H9 (cell line): ENCODE results near the gene ST3GAL6. TPM values are rescaled to one million over a fixed set of nuclear protein-coding genes. Genes with fewer than 3 reads are reported as not detected.

Experiments
- DNase-seq: peaks from one replicate; pipeline ENCODE4 v3.0.0-alpha.2; 2017
- H2AFZ ChIP-seq: one replicate; pipeline ENCODE4 v1.6.1; 2013; ENCODE audit warnings: mild to moderate bottlenecking, low read length, control low read depth, moderate library complexity
- H2AK5ac ChIP-seq: 2 replicates; pipeline ENCODE4 v1.6.1; 2013; ENCODE audit warnings: low read length, control low read depth, mixed read lengths; ENCODE audit not compliant: insufficient read length
- H2BK120ac ChIP-seq: one replicate; pipeline ENCODE4 v1.6.1; 2013; ENCODE audit warnings: low read depth, mild to moderate bottlenecking, low read length, control low read depth, inconsistent platforms; ENCODE audit not compliant: poor library complexity, severe bottlenecking
- H2BK12ac ChIP-seq: 2 replicates; pipeline ENCODE4 v1.6.1; 2013; ENCODE audit warnings: low read length, control low read depth, mixed read lengths, low read depth; ENCODE audit not compliant: insufficient read length
- H2BK15ac ChIP-seq: 2 replicates; pipeline ENCODE4 v1.6.1; 2013; ENCODE audit warnings: low read depth, low read length, control low read depth
- H2BK20ac ChIP-seq: one replicate; pipeline ENCODE4 v1.6.1; 2013; ENCODE audit warnings: low read depth, mild to moderate bottlenecking, low read length, control low read depth, inconsistent platforms; ENCODE audit not compliant: poor library complexity, severe bottlenecking
- H2BK5ac ChIP-seq: 2 replicates; pipeline ENCODE4 v1.6.1; 2013; ENCODE audit warnings: low read length, control low read depth, mixed read lengths; ENCODE audit not compliant: insufficient read length
- H3K14ac ChIP-seq: 2 replicates; pipeline ENCODE4 v1.6.1; 2013; ENCODE audit warnings: low read length, control low read depth; ENCODE audit not compliant: insufficient read depth
- H3K18ac ChIP-seq: 2 replicates; pipeline ENCODE4 v1.6.1; 2013; ENCODE audit warnings: low read depth, mild to moderate bottlenecking, mixed read lengths, low read length, control low read depth; ENCODE audit not compliant: insufficient read length
- H3K23ac ChIP-seq: 2 replicates; pipeline ENCODE4 v1.6.1; 2013; ENCODE audit warnings: low read length, control low read depth, mixed read lengths, low read depth; ENCODE audit not compliant: insufficient read length
- H3K23me2 ChIP-seq: 2 replicates; pipeline ENCODE4 v1.6.1; 2013; ENCODE audit warnings: low read depth, mild to moderate bottlenecking, mixed read lengths, low read length, control low read depth; ENCODE audit not compliant: insufficient read length, poor library complexity, severe bottlenecking
- H3K27ac ChIP-seq: 2 replicates; pipeline ENCODE4 v1.5.1; 2013; ENCODE audit warnings: low read length, control low read depth, mixed read lengths, low read depth; ENCODE audit not compliant: insufficient read length
- H3K27me3 ChIP-seq: 2 replicates; pipeline ENCODE4 v1.6.1; 2013; ENCODE audit warnings: low read length, control low read depth, inconsistent platforms; ENCODE audit not compliant: insufficient read depth
- H3K4ac ChIP-seq: 2 replicates; pipeline ENCODE4 v1.6.1; 2013; ENCODE audit warnings: low read depth, mild to moderate bottlenecking, control low read depth, inconsistent platforms, low read length, moderate library complexity
- H3K4me1 ChIP-seq: 2 replicates; pipeline ENCODE4 v1.6.1; 2013; ENCODE audit warnings: low read length, control low read depth, inconsistent platforms; ENCODE audit not compliant: insufficient read depth
- H3K4me2 ChIP-seq: 2 replicates; pipeline ENCODE4 v1.6.1; 2013; ENCODE audit warnings: low read length, control low read depth, mixed read lengths; ENCODE audit not compliant: insufficient read length, insufficient read depth
- H3K56ac ChIP-seq: 2 replicates; pipeline ENCODE4 v1.6.1; 2013; ENCODE audit warnings: low read depth, mild to moderate bottlenecking, mixed read lengths, low read length, control low read depth; ENCODE audit not compliant: insufficient read length
- H3K79me1 ChIP-seq: 2 replicates; pipeline ENCODE4 v1.6.1; 2013; ENCODE audit warnings: low read depth, mild to moderate bottlenecking, moderate library complexity, low read length, control low read depth, inconsistent platforms; ENCODE audit not compliant: insufficient read depth, poor library complexity, severe bottlenecking
- H3K79me2 ChIP-seq: 2 replicates; pipeline ENCODE4 v1.6.1; 2013; ENCODE audit warnings: low read length, control low read depth, inconsistent platforms; ENCODE audit not compliant: insufficient read depth
- H3K9ac ChIP-seq: 2 replicates; pipeline ENCODE4 v1.6.1; 2013; ENCODE audit warnings: low read length, control low read depth, mixed read lengths; ENCODE audit not compliant: insufficient read length; ENCODE audit errors: extremely low read depth
- H3K9me3 ChIP-seq: one replicate; pipeline ENCODE4 v1.6.1; 2013; ENCODE audit warnings: low read depth, low read length, inconsistent platforms; ENCODE audit not compliant: control insufficient read depth
- H3T11ph ChIP-seq: one replicate; pipeline ENCODE4 v1.6.1; 2013; ENCODE audit warnings: mild to moderate bottlenecking, low read length, control low read depth, inconsistent platforms
- H4K20me1 ChIP-seq: one replicate; pipeline ENCODE4 v1.6.1; 2013; ENCODE audit not compliant: control insufficient read depth, insufficient read length, insufficient read depth
- H4K5ac ChIP-seq: 2 replicates; pipeline ENCODE4 v1.6.1; 2013; ENCODE audit warnings: low read depth, mild to moderate bottlenecking, mixed read lengths, low read length, control low read depth; ENCODE audit not compliant: insufficient read length
- H4K8ac ChIP-seq: replicated peaks from 2 replicates; pipeline ENCODE4 v1.6.1; 2013; ENCODE audit warnings: low read length, control low read depth, mixed read lengths, low read depth; ENCODE audit not compliant: insufficient read length
- H4K91ac ChIP-seq: 2 replicates; pipeline ENCODE4 v1.6.1; 2013; ENCODE audit warnings: low read depth, mild to moderate bottlenecking, moderate library complexity, mixed read lengths, low read length, control low read depth; ENCODE audit not compliant: insufficient read length
- H3K27ac Mint-ChIP-seq, 3 experiments: 2 replicates in 2 of 3; 3 replicates in 1 of 3; pipeline ENCODE4 v1.8.0; 2020 to 2021; ENCODE audit warnings: mixed read lengths in 3 of 3, mild to moderate bottlenecking in 1 of 3, moderate library complexity in 1 of 3
- H3K27me3 Mint-ChIP-seq: 2 replicates; pipeline ENCODE4 v1.8.0; 2021; ENCODE audit warnings: low read depth, mild to moderate bottlenecking, moderate library complexity, mixed read lengths
- H3K36me3 Mint-ChIP-seq, 3 experiments: 2 replicates in 2 of 3; 3 replicates in 1 of 3; pipeline ENCODE4 v1.8.0; 2020 to 2021; ENCODE audit warnings: low read depth in 3 of 3, mixed read lengths in 3 of 3; ENCODE audit not compliant: insufficient read depth in 1 of 3
- H3K4me1 Mint-ChIP-seq, 2 experiments: 2 replicates each; pipeline ENCODE4 v1.8.0; 2020; ENCODE audit warnings: mixed read lengths in 2 of 2
- H3K4me3 Mint-ChIP-seq, 2 experiments: 2 replicates in 1 of 2; 3 replicates in 1 of 2; pipeline ENCODE4 v1.8.0; 2020 to 2021; ENCODE audit warnings: mild to moderate bottlenecking in 2 of 2, mixed read lengths in 2 of 2, moderate library complexity in 1 of 2
- H3K9me3 Mint-ChIP-seq, 2 experiments: 2 replicates in 1 of 2; 3 replicates in 1 of 2; pipeline ENCODE4 v1.8.0; 2020; ENCODE audit warnings: mild to moderate bottlenecking in 2 of 2, mixed read lengths in 2 of 2, moderate library complexity in 1 of 2
- WGBS: extraction: QIAGEN DNeasy Blood & Tissue Kit; methylation state at CpG from one replicate; pipeline ENCODE4 v1.1.7; 2013; ENCODE audit warnings: missing lambda C conversion rate, low lambda C conversion rate, mixed read lengths; ENCODE audit not compliant: insufficient read length; ENCODE audit errors: extremely low coverage; 5-methylcytosine and 5-hydroxymethylcytosine counted together
- total RNA-seq: library from RNA; stranded (reverse); gene quantifications from 2 replicates; pipeline ENCODE4 v1.2.1, GENCODE V29; 2021
- TF ChIP-seq, protein P1 (sequence below): fragments of 200-600 bp; sonication (generic); conservative IDR thresholded peaks from 3 replicates; pipeline ENCODE4 v1.8.0; 2021; ENCODE audit warnings: antibody characterized with exemption, mild to moderate bottlenecking

The ST3GAL6 gene
- total RNA-seq, 1 experiment from 2014 or later, result 6.4 TPM

DNA sequence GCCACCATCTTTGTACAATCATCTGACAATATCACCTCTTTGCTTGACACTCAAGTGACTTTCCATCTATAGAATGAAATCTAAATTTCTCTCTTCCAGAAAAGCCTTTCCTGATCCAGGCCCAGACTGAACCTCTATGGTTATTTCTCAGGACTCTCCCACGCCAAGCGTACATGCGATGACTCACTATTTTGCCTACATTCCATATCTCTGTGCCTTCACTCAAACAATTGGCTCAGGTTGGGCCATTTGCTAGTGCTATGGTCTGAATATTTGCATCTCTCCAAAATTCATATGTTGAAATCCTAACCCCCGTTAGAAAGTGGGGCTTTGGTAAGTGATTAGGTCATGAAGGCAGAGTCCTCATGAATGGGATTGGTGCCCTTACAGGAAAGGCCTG lies 43.9 kb downstream of the ST3GAL6 start:
- Histone ChIP-seq H4K8ac (no peak overlapping the region), H3K14ac (no peak overlapping the region), H3K56ac (no peak overlapping the region), H4K5ac (no peak overlapping the region), H2AFZ (no peak overlapping the region), H4K91ac (no peak overlapping the region), H4K20me1 (no peaks in the 10 kb centered on the region), H2BK15ac (no peak overlapping the region), H2BK20ac (no peak overlapping the region), H3K27ac (no peak overlapping the region), H3K23ac (no peak overlapping the region), H3K4ac (no peak overlapping the region), H3K9ac (no peak overlapping the region), H3K4me2 (no peak overlapping the region), H3K23me2 (no peaks in the 10 kb centered on the region), H3K4me1 (no peaks in the 10 kb centered on the region), H3T11ph (no peak overlapping the region), H3K9me3 (no peaks in the 10 kb centered on the region), H3K79me2 (no peaks in the 10 kb centered on the region), H2AK5ac (no peak overlapping the region), H3K27me3 (no peaks in the 10 kb centered on the region), H2BK120ac (no peak overlapping the region), H2BK5ac (no peak overlapping the region), H3K18ac (no peak overlapping the region), H3K79me1 (no peaks in the 10 kb centered on the region), H2BK12ac (no peak overlapping the region)
- H3K9me3 Mint-ChIP-seq, result peaks cover 4 to 5% of the 10 kb centered on the region in 2 experiments; a peak in 3 of 5 replicates
- H3K27me3 Mint-ChIP-seq, result no peaks in the 10 kb centered on the region
- H3K27ac Mint-ChIP-seq, result peak overlapping the region in 1 of 3 experiments; percentile 51; a peak in 2 of 7 replicates
- TF ChIP-seq, protein P1, sequence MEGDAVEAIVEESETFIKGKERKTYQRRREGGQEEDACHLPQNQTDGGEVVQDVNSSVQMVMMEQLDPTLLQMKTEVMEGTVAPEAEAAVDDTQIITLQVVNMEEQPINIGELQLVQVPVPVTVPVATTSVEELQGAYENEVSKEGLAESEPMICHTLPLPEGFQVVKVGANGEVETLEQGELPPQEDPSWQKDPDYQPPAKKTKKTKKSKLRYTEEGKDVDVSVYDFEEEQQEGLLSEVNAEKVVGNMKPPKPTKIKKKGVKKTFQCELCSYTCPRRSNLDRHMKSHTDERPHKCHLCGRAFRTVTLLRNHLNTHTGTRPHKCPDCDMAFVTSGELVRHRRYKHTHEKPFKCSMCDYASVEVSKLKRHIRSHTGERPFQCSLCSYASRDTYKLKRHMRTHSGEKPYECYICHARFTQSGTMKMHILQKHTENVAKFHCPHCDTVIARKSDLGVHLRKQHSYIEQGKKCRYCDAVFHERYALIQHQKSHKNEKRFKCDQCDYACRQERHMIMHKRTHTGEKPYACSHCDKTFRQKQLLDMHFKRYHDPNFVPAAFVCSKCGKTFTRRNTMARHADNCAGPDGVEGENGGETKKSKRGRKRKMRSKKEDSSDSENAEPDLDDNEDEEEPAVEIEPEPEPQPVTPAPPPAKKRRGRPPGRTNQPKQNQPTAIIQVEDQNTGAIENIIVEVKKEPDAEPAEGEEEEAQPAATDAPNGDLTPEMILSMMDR, result no peak
- H3K4me1 Mint-ChIP-seq, result no peaks in the 10 kb centered on the region
- peaks cover 41 to 68% (median 64%) of the 10 kb centered on the region in 3 experiments for H3K36me3 Mint-ChIP-seq
- H3K4me3 Mint-ChIP-seq, result no peak overlapping the region
- no peak for DNase-seq
- WGBS, result no CpG with 5 or more reads among the region's 4 CpGs
